HepG2 (cell line): ENCODE data around the gene SHC1. TPM values are rescaled to one million over a fixed set of nuclear protein-coding genes. Genes with fewer than 3 reads are reported as not detected.

Source experiments
- ATAC-seq: fragments of 200-7000 bp; cut with Tn5 transposase; 3 replicates; pipeline ENCODE4 v1.9.1; 2020; ENCODE audit warnings: mild to moderate bottlenecking, moderate library complexity
- BruUV-seq: library from RNA; stranded (reverse); fragments of 400-500 nt; replicated peaks from 2 replicates; lab custom pipeline; 2021; lab: Mats Ljungman, UMichigan
- CTCF ChIA-PET: fragments of 300-600 bp; formaldehyde crosslinking; extraction: SDS; loops from one replicate; lab custom pipeline; 2021; ENCODE audit warnings: low total read pairs, inconsistent platforms, low intra/inter-chr PET ratio; lab: Yijun Ruan, JAX
- POLR2A ChIA-PET: fragments of 350-600 bp; sonication (Branson Sonifier 250); formaldehyde crosslinking; loops from one replicate; lab custom pipeline; 2020; ENCODE audit warnings: antibody characterized with exemption, inconsistent platforms; lab: Yijun Ruan, JAX
- DNase-seq: peaks from one replicate; pipeline ENCODE4 v3.0.0-alpha.2; 2015; ENCODE audit warnings: low spot score
- FAIRE-seq: peaks from 3 replicates; lab custom pipeline; 2011; peaks lifted over from hg19 to GRCh38; lab: Jason Lieb, UNC
- H2AFZ ChIP-seq: one replicate; pipeline ENCODE4 v1.6.1; 2011; ENCODE audit warnings: low read length, inconsistent platforms
- H3K27ac ChIP-seq: fragments of 300-600 bp; 3 replicates; pipeline ENCODE4 v1.8.0; 2011; ENCODE audit warnings: mixed run types, mild to moderate bottlenecking, mixed read lengths, low read length, inconsistent platforms; ENCODE audit not compliant: insufficient read depth; ENCODE audit errors: extremely low read length
- H3K27me3 ChIP-seq, 2 experiments: fragments of 200-600 bp in 1 of 2; 2 replicates in 1 of 2; 3 replicates in 1 of 2; pipeline versions ENCODE4 v1.6.0 to v1.8.0; 2011; ENCODE audit warnings: low read length in 2 of 2, mild to moderate bottlenecking in 2 of 2, moderate library complexity in 2 of 2, inconsistent platforms in 1 of 2; ENCODE audit not compliant: insufficient read depth in 2 of 2, control insufficient read depth in 1 of 2
- H3K36me3 ChIP-seq, 2 experiments: fragments of 200-600 bp in 1 of 2; replicated peaks in 1 of 2; 2 replicates in 1 of 2; 3 replicates in 1 of 2; pipeline versions ENCODE4 v1.5.1 to v1.8.0; 2011; ENCODE audit warnings: low read length in 2 of 2, inconsistent platforms in 1 of 2; ENCODE audit not compliant: insufficient read depth in 2 of 2, control insufficient read depth in 1 of 2
- H3K4me1 ChIP-seq: 2 replicates; pipeline ENCODE4 v1.5.1; 2012; ENCODE audit warnings: low read length, inconsistent platforms; ENCODE audit not compliant: insufficient read depth
- H3K4me2 ChIP-seq: 2 replicates; pipeline ENCODE4 v1.6.0; 2011; ENCODE audit warnings: low read depth, low read length, inconsistent platforms
- H3K4me3 ChIP-seq, 3 experiments: fragments of 200-600 bp in 1 of 3; sonication (generic), shearing (Covaris generic) in 1 of 3; replicated peaks in 1 of 3; 2 replicates each; pipeline ENCODE4 v1.5.1; 2011 to 2016; ENCODE audit warnings: low read length in 3 of 3, inconsistent platforms in 2 of 3, low read depth in 2 of 3, mild to moderate bottlenecking in 2 of 3, control low read depth in 1 of 3, mixed read lengths in 1 of 3; ENCODE audit not compliant: insufficient read depth in 1 of 3
- H3K79me2 ChIP-seq: one replicate; pipeline ENCODE4 v1.6.1; 2011; ENCODE audit warnings: low read length, inconsistent platforms; ENCODE audit not compliant: insufficient read depth
- H3K9ac ChIP-seq: 2 replicates; pipeline ENCODE4 v1.6.0; 2011; ENCODE audit warnings: mild to moderate bottlenecking, low read depth, low read length, inconsistent platforms; ENCODE audit not compliant: insufficient read depth
- H3K9me3 ChIP-seq: 2 replicates; pipeline ENCODE4 v1.5.1; 2012; ENCODE audit warnings: mild to moderate bottlenecking, low read length
- H4K20me1 ChIP-seq: 2 replicates; pipeline ENCODE4 v1.6.0; 2011; ENCODE audit warnings: inconsistent platforms, mild to moderate bottlenecking, low read length, moderate library complexity; ENCODE audit not compliant: insufficient read depth
- ATF1 ChIP-seq: IDR thresholded peaks from 2 replicates; pipeline ENCODE4 v1.6.1; 2016; ENCODE audit warnings: mild to moderate bottlenecking, control low read depth
- BCL6 ChIP-seq: IDR thresholded peaks from 2 replicates; pipeline ENCODE4 v1.6.1; 2016; ENCODE audit warnings: missing genetic modification reagents, missing compliant biosample characterization
- HBP1 ChIP-seq: IDR thresholded peaks from 2 replicates; pipeline ENCODE4 v1.6.1; 2016; ENCODE audit warnings: low read depth, control low read depth
- IRX3 ChIP-seq: sonication (generic); formaldehyde crosslinking; IDR thresholded peaks from 2 replicates; pipeline ENCODE4 v1.8.1; 2023; ENCODE audit warnings: mild to moderate bottlenecking, low read depth, missing genetic modification reagents, borderline replicate concordance
- MBNL3 ChIP-seq: fragments of 250-450 bp; sonication (Bioruptor Pico); conservative IDR thresholded peaks from 2 replicates; pipeline ENCODE4 v1.8.0; 2022; ENCODE audit warnings: mild to moderate bottlenecking, inconsistent platforms
- MEIS1 ChIP-seq: sonication (generic); formaldehyde crosslinking; IDR thresholded peaks from 2 replicates; pipeline ENCODE4 v1.9.0; 2021; ENCODE audit warnings: mild to moderate bottlenecking, missing genetic modification reagents, moderate library complexity, borderline replicate concordance
- MXI1 ChIP-seq: IDR thresholded peaks from 3 replicates; pipeline ENCODE4 v1.6.1; 2012; ENCODE audit warnings: low read depth, low read length, inconsistent platforms, borderline replicate concordance
- NR2F6 ChIP-seq, 2 experiments: IDR thresholded peaks; 2 replicates each; pipeline ENCODE4 v1.6.1; 2016; ENCODE audit warnings: antibody characterized with exemption in 1 of 2, mild to moderate bottlenecking in 1 of 2
- RARG ChIP-seq: sonication (generic); formaldehyde crosslinking; IDR thresholded peaks from 2 replicates; pipeline ENCODE4 v1.4.0; 2020; ENCODE audit warnings: low read depth, mild to moderate bottlenecking, missing genetic modification reagents
- RBFOX2 ChIP-seq: fragments of 200-400 bp; formaldehyde crosslinking; IDR thresholded peaks from 2 replicates; pipeline ENCODE4 v1.6.1; 2017; ENCODE audit warnings: low read depth, mild to moderate bottlenecking, low read length
- REL ChIP-seq: sonication (generic); formaldehyde crosslinking; conservative IDR thresholded peaks from 2 replicates; pipeline ENCODE4 v1.8.0; 2022; ENCODE audit warnings: mild to moderate bottlenecking, missing genetic modification reagents, moderate library complexity
- SALL2 ChIP-seq: sonication (generic); formaldehyde crosslinking; IDR thresholded peaks from 2 replicates; pipeline ENCODE4 v1.8.1; 2023; ENCODE audit warnings: mild to moderate bottlenecking, missing genetic modification reagents, inconsistent platforms
- ZNF225 ChIP-seq: sonication (generic); formaldehyde crosslinking; IDR thresholded peaks from 2 replicates; pipeline ENCODE4 v1.4.0; 2020; ENCODE audit warnings: mild to moderate bottlenecking, missing genetic modification reagents
- ZNF260 ChIP-seq: sonication (generic); formaldehyde crosslinking; IDR thresholded peaks from 2 replicates; pipeline ENCODE4 v1.4.0; 2020; ENCODE audit warnings: missing genetic modification reagents, low read depth, mild to moderate bottlenecking, borderline replicate concordance
- ZNF33B ChIP-seq: sonication (generic); formaldehyde crosslinking; IDR thresholded peaks from 2 replicates; pipeline ENCODE4 v1.5.1; 2020; ENCODE audit warnings: mild to moderate bottlenecking, missing genetic modification reagents
- ZNF574 ChIP-seq: sonication (generic); formaldehyde crosslinking; IDR thresholded peaks from 2 replicates; pipeline ENCODE4 v1.4.0; 2020; ENCODE audit warnings: missing genetic modification reagents
- ZNF777 ChIP-seq: sonication (generic); formaldehyde crosslinking; IDR thresholded peaks from 2 replicates; pipeline ENCODE4 v1.4.0; 2020; ENCODE audit warnings: missing genetic modification reagents
- ZSCAN21 ChIP-seq: sonication (generic); formaldehyde crosslinking; IDR thresholded peaks from 2 replicates; pipeline ENCODE4 v1.8.0; 2022; ENCODE audit warnings: mild to moderate bottlenecking, missing genetic modification reagents, moderate library complexity, borderline replicate concordance
- WGBS: methylation state at CpG from one replicate; pipeline ENCODE4 v1.1.6; 2017; ENCODE audit warnings: low lambda C conversion rate; 5-methylcytosine and 5-hydroxymethylcytosine counted together
- in situ Hi-C: cut with HindIII; loops from 2 replicates; pipeline ENCODE4 v1.10.0; 2017; ENCODE audit warnings: low pct_unique_long_range_greater_than_20kb; ENCODE audit not compliant: extremely low pct_ligation_motif_present
- intact Hi-C: fragments of 100-400 bp; cut with micrococcal nuclease; formaldehyde crosslinking; loops from one replicate; pipeline ENCODE4 v1.10.0; 2022; ENCODE audit not compliant: unreplicated experiment
- polyA plus RNA-seq, 8 experiments: library from polyadenylated mRNA; depleted of rRNA in 3 of 8; stranded (reverse) in 7 of 8; unstranded in 1 of 8; fragments of >200 nt; fragmentation: Illumina TruSeq in 4 of 8; extraction: Trizol in 4 of 8; gene quantifications; 2 replicates each; pipeline versions ENCODE4 v1.2.1 to v1.2.3, GENCODE V29; 2011 to 2016; ENCODE audit warnings: low read depth in 4 of 8, missing spikeins in 1 of 8, mixed read lengths in 1 of 8; ENCODE audit not compliant: insufficient read depth in 1 of 8
- total RNA-seq, 5 experiments: library from RNA; depleted of rRNA; stranded (reverse); fragments of >200 nt; fragmentation: Illumina TruSeq; extraction: Trizol; gene quantifications; 2 replicates each; pipeline ENCODE4 v1.2.3, GENCODE V29; 2016; ENCODE audit warnings: low read depth in 1 of 5
- TF ChIP-seq, protein P1 (sequence below): sonication (generic); formaldehyde crosslinking; IDR thresholded peaks from 2 replicates; pipeline ENCODE4 v1.8.1; 2023; ENCODE audit warnings: mild to moderate bottlenecking, inconsistent platforms, moderate library complexity, missing genetic modification reagents, borderline replicate concordance

The SHC1 gene
- total and polyA plus RNA-seq, 2 of the 13 experiments (the other 11 are each of a cell fraction or from before 2014, with no cell fraction given): 52.0 to 137 TPM

DNA sequence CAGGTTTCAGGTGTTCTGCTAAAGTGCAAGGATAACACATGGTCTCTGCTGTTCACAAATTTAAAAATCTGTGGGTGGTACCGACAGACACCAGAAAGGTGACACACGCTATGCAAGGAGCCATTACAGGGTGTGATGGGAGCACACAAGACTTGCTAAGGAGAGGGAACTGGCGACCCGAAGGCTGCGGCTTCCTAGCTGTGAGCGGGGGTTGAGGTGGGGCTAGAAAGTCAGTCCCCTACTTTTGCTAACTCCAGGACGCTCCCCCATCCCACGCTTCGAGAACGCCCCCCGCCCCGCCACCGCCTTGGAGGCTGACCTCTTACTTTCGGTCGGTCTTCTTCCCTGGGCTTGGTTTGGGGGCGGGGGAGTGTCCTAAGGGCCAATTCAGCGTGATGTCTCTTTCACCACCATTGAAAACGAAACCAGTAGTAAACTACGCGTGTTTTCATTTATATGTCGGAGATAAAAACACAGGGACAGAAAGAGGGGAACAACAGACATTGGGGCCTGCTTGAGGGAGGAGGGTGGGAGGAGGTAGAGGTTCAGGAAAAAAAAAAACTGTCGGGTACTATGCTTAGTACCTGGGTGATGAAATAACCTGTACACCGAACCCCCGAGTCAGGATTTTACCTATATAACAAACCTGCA is 5.0 kb upstream of the SHC1 start:
- Histone ChIP-seq H3K9ac (peak overlapping the region; percentile 98), H3K9me3 (no peaks in the 10 kb centered on the region), H2AFZ (no peak overlapping the region), H3K27ac (peak overlapping the region; percentile 100), H3K4me1 (peaks cover 49% of the 10 kb centered on the region), H4K20me1 (no peaks in the 10 kb centered on the region), H3K36me3 (peaks cover 2 to 18% of the 10 kb centered on the region in 2 experiments), H3K79me2 (peaks cover 57% of the 10 kb centered on the region), H3K4me2 (peak overlapping the region; percentile 93), H3K4me3 (peak overlapping the region; percentile 67 to 84 (median 72)), H3K27me3 (no peaks in the 10 kb centered on the region; a peak in 1 of 5 replicates)
- in situ Hi-C loops (no loop called here), intact Hi-C loops (loop anchor here (2.0 kb wide), 1 partner anchor 87 kb away; the partner anchor contains the start of gene EFNA4)
- no peak for FAIRE-seq
- WGBS: 1% methylated on average over 22 of the region's 24 CpGs
- TSS peak; percentile 73 for BruUV-seq
- DNase-seq: no peak
- ATAC-seq: no peak
- POLR2A ChIA-PET: interaction anchor here (0.7 to 6.6 kb wide), 9 partner anchors 12 to 76 kb away, joined by 3 to 148 read pairs (median 4); partner anchors contain the start of genes ADAM15, LENEP, PBXIP1 and PYGO2
- CTCF ChIA-PET: interaction anchor here (1.1 kb wide), 1 partner anchor 42 kb away, joined by 3 read pairs; no protein-coding TSS in a partner anchor
- TF ChIP-seq ZNF225 (CRISPR knock-in tag) (no peak), BCL6 (CRISPR knock-in tag) (no peak), SALL2 (CRISPR knock-in tag) (no peak), MBNL3 (no peak), RBFOX2 (peak; percentile 39; the same call in 1 of the 2 replicates), ZNF777 (no peak; the same call in 1 of the 2 replicates), IRX3 (CRISPR knock-in tag) (no peak; the same call in 1 of the 2 replicates), ATF1 (no peak), HBP1 (CRISPR knock-in tag) (0 out of 2 replicates have a peak, but pooled peaks have one; percentile 7), RARG (CRISPR knock-in tag) (no peak), MEIS1 (CRISPR knock-in tag) (no peak), MXI1 (peak; percentile 22; the same call in 1 of the 3 replicates), REL (CRISPR knock-in tag) (no peak), NR2F6 (IDR thresholded peaks at IDR 0.05) (no peak), NR2F6 (CRISPR knock-in tag; IDR thresholded peaks at IDR 0.05) (no peak), ZNF574 (CRISPR knock-in tag) (peak; percentile 35; the same call in 1 of the 2 replicates), ZNF260 (CRISPR knock-in tag) (no peak), ZNF33B (CRISPR knock-in tag) (no peak), ZSCAN21 (CRISPR knock-in tag) (0 out of 2 replicates have a peak, but pooled peaks have one; percentile 69)
- TF ChIP-seq, protein P1, sequence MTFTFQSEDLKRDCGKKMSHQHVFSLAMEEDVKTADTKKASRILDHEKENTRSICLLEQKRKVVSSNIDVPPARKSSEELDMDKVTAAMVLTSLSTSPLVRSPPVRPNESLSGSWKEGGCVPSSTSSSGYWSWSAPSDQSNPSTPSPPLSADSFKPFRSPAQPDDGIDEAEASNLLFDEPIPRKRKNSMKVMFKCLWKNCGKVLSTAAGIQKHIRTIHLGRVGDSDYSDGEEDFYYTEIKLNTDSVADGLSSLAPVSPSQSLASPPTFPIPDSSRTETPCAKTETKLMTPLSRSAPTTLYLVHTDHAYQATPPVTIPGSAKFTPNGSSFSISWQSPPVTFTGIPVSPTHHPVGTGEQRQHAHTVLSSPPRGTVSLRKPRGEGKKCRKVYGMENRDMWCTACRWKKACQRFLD (CRISPR knock-in tag): no peak
